Ishikawa (cell line): Measurements from ENCODE around the gene APOBEC3G.
"Not testable (repeated sequence)": the region's sequence is repeated elsewhere in the genome, so short reads cannot be mapped to it uniquely, and the experiment has no call there.

Source experiments
- CEBPB ChIP-seq: IDR thresholded peaks from 2 replicates; pipeline ENCODE4 v1.6.1; 2012
- CREB1 ChIP-seq: IDR thresholded peaks from 2 replicates; pipeline ENCODE4 v1.6.1; 2012; ENCODE audit warnings: low read depth
- EGR1 ChIP-seq: IDR thresholded peaks from 2 replicates; pipeline ENCODE4 v1.6.1; 2012
- EP300 ChIP-seq: IDR thresholded peaks from 2 replicates; pipeline ENCODE4 v1.6.1; 2012; ENCODE audit warnings: borderline replicate concordance
- FOXM1 ChIP-seq: IDR thresholded peaks from 2 replicates; pipeline ENCODE4 v1.6.1; 2012; ENCODE audit warnings: low read depth, borderline replicate concordance
- NFIC ChIP-seq: IDR thresholded peaks from 2 replicates; pipeline ENCODE4 v1.6.1; 2012
- RAD21 ChIP-seq: IDR thresholded peaks from 2 replicates; pipeline ENCODE4 v1.6.1; 2012; ENCODE audit warnings: low read depth
- REST ChIP-seq: IDR thresholded peaks from 2 replicates; pipeline ENCODE4 v1.6.1; 2012; ENCODE audit warnings: low read depth, mild to moderate bottlenecking
- TAF1 ChIP-seq: IDR thresholded peaks from 2 replicates; pipeline ENCODE4 v1.6.1; 2012; ENCODE audit warnings: low read depth, mild to moderate bottlenecking
- TCF12 ChIP-seq: IDR thresholded peaks from 2 replicates; pipeline ENCODE4 v1.6.1; 2012; ENCODE audit warnings: low read depth
- TEAD4 ChIP-seq: IDR thresholded peaks from 2 replicates; pipeline ENCODE4 v1.6.1; 2012
- USF1 ChIP-seq: IDR thresholded peaks from 2 replicates; pipeline ENCODE4 v1.6.1; 2012
- YY1 ChIP-seq: IDR thresholded peaks from 2 replicates; pipeline ENCODE4 v1.6.1; 2012; ENCODE audit warnings: low read depth
- ZBTB7A ChIP-seq: IDR thresholded peaks from 2 replicates; pipeline ENCODE4 v1.6.1; 2012; ENCODE audit warnings: low read depth
- TF ChIP-seq, protein P1 (sequence below): IDR thresholded peaks from 2 replicates; pipeline ENCODE4 v1.6.1; 2012

APOBEC3G gene

GRCh38 chr22:39040538-39041296 is 36.4 kb upstream of the APOBEC3G start, which contains the start of gene APOBEC3F:
APOBEC3F (plus strand) TSS chr22:39040864; CDS start chr22:39040961, 97 bp downstream.
- TF ChIP-seq TAF1, EGR1, USF1: not testable (repeated sequence)

DNA sequence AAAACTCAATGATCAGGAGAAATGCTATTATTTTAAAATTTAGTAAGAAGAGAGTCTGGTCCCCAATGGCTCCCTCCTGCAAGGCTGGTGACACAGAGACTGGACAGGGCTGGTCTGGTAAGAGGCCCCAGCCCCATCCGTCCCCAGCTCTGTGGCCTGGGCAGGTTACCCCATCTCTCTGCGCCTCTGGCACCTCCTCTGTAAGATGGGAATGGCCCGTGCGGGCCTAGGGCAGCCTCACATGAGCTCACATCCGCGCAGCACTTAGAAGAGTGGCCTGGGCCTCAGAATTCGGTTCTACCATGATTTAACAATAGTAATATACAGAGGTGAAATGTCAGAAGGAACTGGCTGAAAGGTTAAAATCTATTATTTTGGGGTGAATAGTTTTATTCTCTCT is 35.2 kb upstream of the APOBEC3G start:
- TF ChIP-seq, protein P1, sequence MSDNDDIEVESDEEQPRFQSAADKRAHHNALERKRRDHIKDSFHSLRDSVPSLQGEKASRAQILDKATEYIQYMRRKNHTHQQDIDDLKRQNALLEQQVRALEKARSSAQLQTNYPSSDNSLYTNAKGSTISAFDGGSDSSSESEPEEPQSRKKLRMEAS, result no peak
- TF ChIP-seq ZBTB7A (no peak), NFIC (no peak), TCF12 (no peak), FOXM1 (no peak), CREB1 (no peak), EGR1 (no peak), REST (no peak), RAD21 (no peak), EP300 (no peak), YY1 (no peak), CEBPB (no peak)

GRCh38 chr22:39055658-39056057 is 21.4 kb upstream of the APOBEC3G start:
- TF ChIP-seq FOXM1 (no peak), TAF1 (no peak), EGR1 (no peak)
- TF ChIP-seq, protein P1, result no peak

- TF ChIP-seq CREB1, result no peak
- TF ChIP-seq TCF12, result no peak
- no peak for TF ChIP-seq RAD21
- no peak for TF ChIP-seq TEAD4
- TF ChIP-seq EGR1, result no peak
- no peak for TF ChIP-seq TAF1
- TF ChIP-seq NFIC, result no peak
- no peak for TF ChIP-seq ZBTB7A
- TF ChIP-seq EP300, result no peak
- TF ChIP-seq REST, result no peak
- no peak for TF ChIP-seq CEBPB
- no peak for TF ChIP-seq FOXM1
- TF ChIP-seq USF1, result no peak
- no peak for TF ChIP-seq YY1
- TF ChIP-seq, protein P1, result no peak
These were observed 8.9 kb upstream of the APOBEC3G start for GRCh38 chr22:39068033-39068785.

DNA sequence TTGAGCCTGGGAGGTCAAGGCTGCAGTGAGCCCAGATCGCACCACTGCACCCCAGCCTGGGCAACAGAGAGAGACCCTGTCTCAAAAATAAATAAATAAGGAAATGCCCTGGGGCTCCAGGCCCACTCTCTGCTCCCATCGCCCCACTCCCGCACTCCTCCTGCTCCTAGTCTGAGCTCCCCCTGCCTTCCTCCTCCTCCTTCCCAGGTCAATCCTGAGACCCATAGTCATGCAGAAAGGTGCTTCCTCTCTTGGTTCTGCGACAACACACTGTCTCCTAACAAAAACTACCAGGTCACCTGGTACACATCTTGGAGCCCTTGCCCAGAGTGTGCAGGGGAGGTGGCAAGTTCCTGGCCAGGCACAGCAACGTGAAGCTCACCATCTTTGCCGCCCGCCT is 6.9 kb upstream of the APOBEC3G start:
- no peak for TF ChIP-seq NFIC
- TF ChIP-seq CREB1, result no peak
- TF ChIP-seq RAD21, result no peak
- no peak for TF ChIP-seq USF1
- TF ChIP-seq EGR1, result no peak
- TF ChIP-seq FOXM1, result no peak
- no peak for TF ChIP-seq TCF12
- no peak for TF ChIP-seq EP300
